Retinal pigment epithelial cell (primary cell): ENCODE data around the gene CARD16.

Experiments used
- DNase-seq: peaks from one replicate; pipeline ENCODE4 v3.0.0-alpha.2; 2010; ENCODE audit warnings: low read depth
- H3K4me3 ChIP-seq: 2 replicates; pipeline ENCODE4 v1.5.1; 2011; ENCODE audit warnings: mild to moderate bottlenecking, low read length, control low read depth, moderate library complexity
- TF ChIP-seq, protein P1 (sequence below): conservative IDR thresholded peaks from 2 replicates; pipeline ENCODE4 v1.5.1; 2011; ENCODE audit warnings: low read depth, low read length, control low read depth, inconsistent platforms

CARD16 gene

GRCh38 chr11:105027678-105028077 is 17.5 kb downstream of the CARD16 start:
- TF ChIP-seq, protein P1, sequence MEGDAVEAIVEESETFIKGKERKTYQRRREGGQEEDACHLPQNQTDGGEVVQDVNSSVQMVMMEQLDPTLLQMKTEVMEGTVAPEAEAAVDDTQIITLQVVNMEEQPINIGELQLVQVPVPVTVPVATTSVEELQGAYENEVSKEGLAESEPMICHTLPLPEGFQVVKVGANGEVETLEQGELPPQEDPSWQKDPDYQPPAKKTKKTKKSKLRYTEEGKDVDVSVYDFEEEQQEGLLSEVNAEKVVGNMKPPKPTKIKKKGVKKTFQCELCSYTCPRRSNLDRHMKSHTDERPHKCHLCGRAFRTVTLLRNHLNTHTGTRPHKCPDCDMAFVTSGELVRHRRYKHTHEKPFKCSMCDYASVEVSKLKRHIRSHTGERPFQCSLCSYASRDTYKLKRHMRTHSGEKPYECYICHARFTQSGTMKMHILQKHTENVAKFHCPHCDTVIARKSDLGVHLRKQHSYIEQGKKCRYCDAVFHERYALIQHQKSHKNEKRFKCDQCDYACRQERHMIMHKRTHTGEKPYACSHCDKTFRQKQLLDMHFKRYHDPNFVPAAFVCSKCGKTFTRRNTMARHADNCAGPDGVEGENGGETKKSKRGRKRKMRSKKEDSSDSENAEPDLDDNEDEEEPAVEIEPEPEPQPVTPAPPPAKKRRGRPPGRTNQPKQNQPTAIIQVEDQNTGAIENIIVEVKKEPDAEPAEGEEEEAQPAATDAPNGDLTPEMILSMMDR: no peak
- no peak for DNase-seq
- H3K4me3 ChIP-seq: no peak overlapping the region

DNA sequence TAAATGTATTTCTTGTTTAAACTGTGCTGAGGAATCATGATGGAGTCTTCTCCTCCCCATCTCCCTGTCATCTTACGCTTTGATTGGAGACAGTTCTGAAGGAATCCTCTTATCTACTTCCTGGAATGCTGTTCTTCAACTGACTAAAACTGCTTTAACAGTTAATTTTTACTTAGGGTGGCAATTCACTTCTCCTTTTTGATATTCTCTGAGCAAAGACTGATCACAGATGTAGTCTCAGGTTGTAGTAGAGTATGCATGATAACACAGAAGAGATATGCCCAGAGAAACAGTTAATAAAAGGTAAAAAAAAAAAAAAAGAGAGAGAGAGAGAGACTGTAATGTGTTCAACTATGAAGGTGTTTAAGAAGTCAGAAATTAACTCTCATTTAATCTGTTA is 20.7 kb downstream of the CARD16 start:
- no peak overlapping the region for H3K4me3 ChIP-seq
- TF ChIP-seq, protein P1: no peak
- no peak for DNase-seq

DNA sequence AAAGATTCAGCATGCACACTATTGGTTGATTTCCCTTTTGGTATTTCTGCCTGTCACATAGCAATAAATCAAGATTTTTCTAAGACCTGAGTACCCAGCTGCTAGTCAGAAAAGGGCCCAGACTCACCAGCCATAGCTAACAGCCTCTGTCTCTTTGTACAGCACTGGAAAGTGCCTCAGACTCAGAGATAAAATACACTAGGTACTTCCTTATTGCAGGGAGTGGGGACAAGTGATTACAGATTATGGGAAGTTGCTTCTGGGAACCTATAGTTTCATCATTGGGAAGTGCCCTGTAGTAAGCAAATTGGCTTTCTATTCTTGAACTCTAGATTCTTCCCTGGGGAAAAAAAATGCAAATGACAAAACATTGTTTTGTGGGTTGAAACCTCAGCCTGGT is 22.1 kb downstream of the CARD16 start, which contains the start of gene CASP5:
CASP5 (minus strand) TSS at position 166 of the 400 bp plus-strand sequence; CDS start at position 134, 32 bp downstream.
- no peak for DNase-seq
- TF ChIP-seq, protein P1: no peak
- no peak within 1 kb of the TSS for H3K4me3 ChIP-seq

DNA sequence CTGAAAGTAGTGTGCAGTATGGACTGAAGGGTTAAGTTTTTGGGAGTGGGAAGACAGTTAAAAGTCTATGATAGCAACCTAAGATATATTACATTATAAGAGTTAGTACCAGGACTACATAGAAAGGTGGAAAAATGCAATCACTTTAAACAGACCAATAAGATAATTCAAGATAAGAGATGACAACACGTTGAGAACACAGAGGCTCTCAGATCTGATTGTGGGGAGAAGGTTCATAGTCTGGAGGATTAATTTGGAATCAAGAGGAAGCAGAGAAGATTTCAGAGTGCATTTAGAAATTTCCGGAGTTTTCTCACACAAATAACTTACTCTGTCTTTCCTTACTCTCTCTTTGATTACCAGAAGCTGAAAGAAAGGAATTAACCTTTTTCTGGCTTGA is 22.6 kb downstream of the CARD16 start:
- DNase-seq: no peak
- no peak overlapping the region for H3K4me3 ChIP-seq
- TF ChIP-seq, protein P1: no peak

GRCh38 chr11:105007463-105007862 is 37.7 kb downstream of the CARD16 start:
- DNase-seq: no peak
- H3K4me3 ChIP-seq: no peak overlapping the region
- TF ChIP-seq, protein P1: no peak

DNA sequence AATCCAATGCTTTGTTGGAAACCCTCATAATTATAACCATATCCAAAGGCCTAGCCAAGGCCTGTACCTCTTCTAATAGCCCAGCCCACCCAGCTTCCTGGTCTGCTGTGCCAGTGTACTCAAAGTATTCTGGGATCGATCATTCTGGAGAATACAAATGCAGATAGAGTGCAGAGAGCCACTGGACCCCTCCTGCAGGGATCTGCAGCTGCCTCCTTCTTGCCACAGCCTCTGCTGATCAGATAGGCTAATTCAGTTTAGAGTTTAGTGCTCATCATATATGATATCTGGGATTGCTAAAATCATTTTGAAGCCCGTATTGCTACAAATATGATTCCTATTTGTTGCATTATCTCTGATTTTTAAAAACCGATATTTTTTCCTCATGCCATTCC is 39.7 kb downstream of the CARD16 start:
- H3K4me3 ChIP-seq: no peak overlapping the region
- TF ChIP-seq, protein P1: no peak
- DNase-seq: no peak

- TF ChIP-seq, protein P1: no peak
- DNase-seq: no peak
- no peak overlapping the region for H3K4me3 ChIP-seq
Observed at GRCh38 chr11:105004021-105004420, 41.1 kb downstream of the CARD16 start.
